M059J (cell line): Measurements from ENCODE around the gene EPB41L1. TPM values are rescaled to one million over a fixed set of nuclear protein-coding genes. Genes with fewer than 3 reads are reported as not detected.

Experiments used
- DNase-seq: peaks from one replicate; pipeline ENCODE4 v3.0.0-alpha.2; 2012; ENCODE audit warnings: low read depth
- total RNA-seq: library from RNA; depleted of rRNA; stranded (reverse); fragments of >200 nt; shearing (Covaris generic); gene quantifications from 2 replicates; pipeline ENCODE4 v1.2.3, GENCODE V29; 2014; rRNA removed

The EPB41L1 gene
- total RNA-seq = 20.1 and 34.9 TPM in 2 replicates

DNA sequence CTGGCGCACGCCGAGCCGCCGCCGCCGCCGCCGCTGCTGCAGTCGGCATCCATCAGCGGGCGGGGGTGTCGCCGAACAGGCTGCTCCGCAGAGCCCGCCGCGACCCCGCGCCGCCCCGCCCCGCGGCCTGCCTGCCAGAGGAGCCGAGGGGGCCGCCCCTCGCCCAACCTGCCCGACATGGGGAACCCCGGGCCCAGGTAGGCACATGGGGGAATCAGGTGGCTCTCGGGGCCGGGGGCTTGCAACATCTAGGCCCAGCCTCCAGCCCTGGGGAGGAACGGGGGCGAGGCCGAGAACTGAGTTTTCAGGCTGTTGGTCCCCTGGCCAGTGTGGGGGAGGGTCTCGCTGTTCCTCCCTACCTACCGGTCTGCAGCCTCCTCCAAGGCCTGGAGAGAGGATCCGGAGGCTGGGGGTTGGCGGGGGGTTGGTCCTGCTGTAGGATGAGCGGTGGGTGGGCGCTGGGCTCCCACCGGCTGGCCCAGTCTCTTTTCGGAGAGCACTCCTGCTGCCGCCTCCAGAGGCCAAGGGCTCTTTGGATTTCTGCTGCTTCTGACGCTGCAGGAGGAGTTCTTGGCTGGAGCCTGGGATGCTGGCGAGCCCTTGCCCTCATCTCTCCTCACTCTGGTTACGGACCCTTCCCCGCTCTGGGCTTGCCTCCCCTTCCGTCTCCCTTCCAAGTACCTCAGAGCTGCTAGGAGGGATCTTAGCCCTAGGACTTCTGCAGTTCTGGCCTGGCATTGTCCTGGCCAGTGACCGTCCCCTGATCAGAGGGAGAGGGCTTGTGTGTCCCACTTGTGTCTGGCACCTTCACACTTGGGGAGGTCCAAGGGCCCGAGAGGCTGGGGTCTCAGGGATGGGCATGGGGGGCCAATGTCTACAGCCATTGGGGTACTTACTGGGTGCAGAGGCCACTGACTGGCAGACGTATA lies at the start of gene EPB41L1:
Gene EPB41L1 (plus strand): TSS at position 41 of the 929 bp plus-strand sequence. CDS start 19,038 bp downstream, outside the sequence.
- DNase-seq = no peak

DNA sequence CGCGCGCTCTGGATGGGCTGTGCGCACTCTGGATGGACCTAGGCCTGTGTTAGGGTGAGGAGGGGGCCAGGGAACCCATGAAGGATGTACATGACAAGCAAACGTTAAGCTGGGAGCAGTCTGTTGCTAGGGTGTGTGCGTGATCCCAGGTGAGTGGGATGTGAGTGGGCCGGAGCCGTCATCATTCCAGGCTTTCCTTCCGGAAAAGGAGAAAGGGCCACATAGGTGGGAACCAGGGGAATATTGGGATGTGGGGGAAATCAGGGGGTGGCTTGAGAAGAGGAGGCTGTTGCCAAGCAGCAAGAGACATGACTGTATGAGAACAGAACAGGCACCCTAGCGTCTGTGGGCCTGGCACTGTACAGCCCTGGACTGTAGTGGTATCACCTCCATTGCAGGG lies 49.7 kb upstream of the EPB41L1 start:
- DNase-seq = no peak

DNA sequence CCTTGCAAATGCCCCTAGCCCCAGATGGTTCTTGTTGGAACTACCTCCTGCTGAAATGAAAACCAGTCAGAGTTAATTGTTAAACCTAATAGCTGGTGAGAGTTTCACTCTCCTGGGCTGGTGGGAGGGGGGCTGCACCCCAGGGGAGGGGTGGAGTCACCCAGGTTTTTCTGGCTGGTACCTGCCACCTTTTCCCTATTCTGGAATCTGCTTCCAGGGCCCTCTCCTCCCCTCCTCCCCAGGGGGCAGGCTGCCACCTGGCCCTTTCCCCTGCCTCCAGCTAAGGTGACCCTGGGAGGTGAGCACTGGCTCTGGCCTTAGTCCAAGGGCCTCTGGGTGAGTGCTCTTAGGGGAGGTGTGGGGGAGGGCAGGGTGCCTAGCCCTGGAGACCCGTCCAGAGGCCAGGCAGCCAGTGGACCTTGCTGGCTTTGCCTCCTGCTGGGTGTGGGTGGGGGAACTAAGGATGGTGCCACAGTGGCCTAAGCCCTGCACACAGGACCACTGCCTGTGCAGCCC lies 48.8 kb upstream of the EPB41L1 start:
- no peak for DNase-seq

DNA sequence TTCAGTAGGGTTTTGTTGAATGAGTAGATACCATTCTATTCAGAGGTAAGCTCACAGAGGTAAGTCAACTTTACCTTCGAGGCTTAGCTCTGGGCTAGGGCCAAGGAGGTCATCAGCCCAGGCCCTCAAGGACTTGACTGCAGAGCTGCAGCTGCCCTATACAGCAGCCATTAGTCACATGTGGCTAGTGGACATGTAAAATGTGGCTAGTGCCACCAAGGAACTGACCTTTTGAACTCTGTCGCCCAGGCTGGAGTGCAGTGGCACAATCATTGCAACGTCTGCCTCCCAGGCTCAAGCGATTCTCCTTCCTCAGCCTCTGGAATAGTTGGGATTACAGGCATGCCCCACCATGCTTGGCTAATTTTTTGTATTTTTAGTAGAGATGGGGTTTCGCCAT lies 47.9 kb upstream of the EPB41L1 start:
- no peak for DNase-seq

DNA sequence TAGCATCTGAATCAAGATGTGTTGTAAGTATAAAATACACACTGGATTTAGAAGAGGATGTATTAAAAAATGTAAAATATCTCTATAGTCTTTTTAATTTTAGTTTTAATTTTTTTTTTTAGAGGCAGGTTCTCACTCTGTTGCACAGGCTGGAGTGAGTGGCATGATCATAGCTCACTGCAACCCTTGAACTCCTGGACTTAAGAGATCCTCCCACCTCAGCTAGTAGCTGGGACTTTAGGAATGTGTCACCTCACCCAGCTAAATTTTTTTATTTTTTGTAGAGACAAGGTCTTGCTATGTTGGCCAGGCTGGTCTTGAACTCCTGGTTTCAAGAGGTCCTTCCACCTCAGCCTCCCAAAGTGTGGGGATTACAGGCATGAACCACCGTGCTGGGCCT lies 46.7 kb upstream of the EPB41L1 start:
- no peak for DNase-seq

DNA sequence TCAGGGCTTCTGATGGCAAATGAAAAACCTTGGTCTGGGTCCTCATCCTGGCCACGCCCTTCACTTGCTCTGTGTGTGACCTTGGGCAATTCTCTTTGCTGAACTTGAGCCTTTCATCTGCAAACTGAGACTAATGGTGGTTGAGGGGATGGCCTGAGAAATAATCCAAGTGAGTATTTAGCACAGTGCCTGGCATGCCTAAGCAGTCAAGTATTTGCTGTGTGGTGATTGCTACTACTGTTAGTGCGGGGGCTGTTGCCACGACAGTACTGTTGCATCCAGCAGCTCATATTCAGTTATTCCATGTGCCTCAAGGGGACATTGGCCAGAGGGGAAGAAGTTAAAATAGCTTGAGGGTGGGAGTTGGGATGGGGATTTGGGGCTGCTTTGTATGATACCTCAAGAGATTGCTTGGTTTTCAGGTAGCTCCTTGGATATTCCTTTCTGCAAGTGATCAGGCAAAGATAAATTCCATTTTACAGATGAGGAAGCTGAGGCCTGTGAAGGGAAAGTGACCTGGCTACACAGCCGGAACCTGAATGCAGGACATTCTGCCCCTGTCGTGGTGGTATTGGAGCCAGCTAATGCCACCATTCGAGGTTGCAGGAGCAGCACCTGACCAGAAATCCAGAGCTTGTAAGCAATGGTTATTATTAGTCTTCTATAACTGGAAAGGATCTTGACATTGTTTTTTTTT lies 45.1 kb upstream of the EPB41L1 start:
- DNase-seq = no peak

DNA sequence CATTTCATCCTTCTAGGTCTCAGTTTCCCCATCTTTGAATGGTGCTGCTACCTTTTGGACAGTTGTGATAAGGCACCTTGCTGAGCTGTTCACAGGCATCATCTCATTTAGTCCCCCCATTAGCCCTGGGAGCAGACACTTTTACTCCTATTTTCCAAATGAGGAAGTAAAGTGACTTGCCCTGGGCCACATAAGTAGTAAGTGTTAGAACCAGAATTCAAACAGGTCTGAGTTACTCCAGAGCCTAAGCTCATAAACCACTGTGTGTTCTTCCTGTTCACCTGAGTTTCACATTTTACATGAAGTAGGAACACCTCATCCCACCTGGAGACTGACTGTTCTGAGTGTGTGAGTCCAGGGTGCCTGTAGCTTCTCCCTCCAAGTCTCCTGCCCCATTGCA lies 43.5 kb upstream of the EPB41L1 start:
- DNase-seq = no peak

DNA sequence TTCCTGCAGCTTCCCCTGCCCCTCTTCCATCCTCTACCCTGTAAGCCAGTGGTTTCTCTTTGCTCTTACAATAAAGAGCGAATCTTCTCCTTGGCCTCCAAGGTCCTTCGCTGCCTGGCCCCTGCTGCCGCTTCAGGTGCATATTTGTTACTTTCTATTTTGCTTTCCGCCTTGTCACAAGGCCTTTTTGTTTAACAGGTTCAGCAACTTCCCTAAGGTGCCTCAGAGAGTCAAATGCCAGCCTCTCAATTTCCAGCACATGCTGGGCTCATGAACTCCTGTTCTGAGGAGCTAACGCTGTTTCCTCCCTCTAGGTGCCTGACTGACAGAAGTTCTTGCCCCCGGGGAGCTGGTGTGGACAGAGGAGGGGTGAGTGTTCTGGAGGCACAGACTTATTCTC lies 42.4 kb upstream of the EPB41L1 start:
- no peak for DNase-seq

DNA sequence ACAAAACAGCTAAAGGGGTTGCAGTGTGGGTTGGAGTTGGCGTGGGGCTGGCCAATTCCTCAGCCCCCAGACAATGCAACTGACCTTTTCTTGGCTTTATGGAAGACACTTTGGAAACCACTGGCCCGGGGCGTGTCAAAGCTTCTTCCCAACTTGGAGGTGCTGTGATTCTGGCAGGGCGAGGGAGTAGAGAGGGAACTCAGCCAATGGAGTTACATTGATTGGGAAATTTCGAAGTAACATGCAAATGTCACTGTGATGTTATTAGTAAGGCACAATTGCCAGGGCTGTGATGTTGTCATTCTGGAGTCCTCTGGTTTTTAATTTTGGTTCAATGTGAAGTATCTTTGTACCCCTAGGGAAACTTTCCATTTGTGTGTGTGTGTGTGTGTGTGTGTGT lies 41.5 kb upstream of the EPB41L1 start:
- DNase-seq = no peak

DNA sequence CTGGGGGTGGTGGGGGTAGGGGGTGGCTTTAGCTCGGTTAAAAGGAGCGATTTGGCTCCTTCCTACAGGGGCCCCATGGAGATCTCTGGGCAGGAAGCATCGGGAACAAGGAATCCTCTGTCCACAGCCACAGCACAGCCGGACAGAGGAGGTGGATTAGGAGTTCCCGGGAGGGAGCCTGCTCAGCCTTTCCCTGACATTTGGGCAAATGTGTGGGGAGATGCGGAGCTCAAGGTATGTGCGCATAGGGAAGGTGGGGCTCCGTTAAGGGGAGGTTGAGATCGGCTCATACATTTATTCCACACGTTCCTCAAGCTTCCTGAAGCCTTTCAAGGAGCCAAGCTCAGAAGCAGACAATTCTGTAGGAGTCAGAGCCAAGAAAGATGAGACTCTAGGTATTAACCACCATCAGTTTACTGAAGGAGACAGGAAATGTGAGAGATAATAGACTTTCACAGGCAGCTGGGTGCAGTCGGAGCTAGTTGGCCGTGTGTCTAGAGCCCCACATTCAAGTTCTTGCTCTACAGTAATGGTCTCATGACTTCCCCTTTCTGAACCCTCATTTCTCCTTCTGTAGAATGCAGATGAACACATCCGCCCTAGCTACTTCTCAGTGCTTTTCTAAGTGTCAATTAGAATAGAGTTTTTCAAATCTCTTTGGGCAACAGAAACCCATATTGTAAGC lies 40.8 kb upstream of the EPB41L1 start:
- no peak for DNase-seq

DNA sequence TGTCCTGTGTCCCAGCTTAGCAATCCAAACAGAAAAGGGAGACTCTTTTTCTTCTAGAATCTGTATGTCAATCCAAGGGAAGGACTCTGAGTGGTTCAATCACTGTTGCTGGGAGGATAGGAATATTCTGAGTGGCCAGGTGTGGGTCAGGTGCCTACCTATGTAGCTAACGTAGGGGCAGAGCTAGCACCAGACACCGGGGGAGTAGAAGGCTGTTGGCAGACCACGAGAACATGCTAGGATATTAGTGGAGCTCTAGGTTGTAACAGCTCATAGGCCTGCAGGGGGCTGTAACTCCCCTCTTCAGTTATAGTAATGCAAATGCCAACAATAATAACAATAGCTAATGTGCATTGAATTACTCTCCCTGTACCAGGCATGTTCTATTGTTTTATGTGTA lies 39.8 kb upstream of the EPB41L1 start:
- DNase-seq = no peak

DNA sequence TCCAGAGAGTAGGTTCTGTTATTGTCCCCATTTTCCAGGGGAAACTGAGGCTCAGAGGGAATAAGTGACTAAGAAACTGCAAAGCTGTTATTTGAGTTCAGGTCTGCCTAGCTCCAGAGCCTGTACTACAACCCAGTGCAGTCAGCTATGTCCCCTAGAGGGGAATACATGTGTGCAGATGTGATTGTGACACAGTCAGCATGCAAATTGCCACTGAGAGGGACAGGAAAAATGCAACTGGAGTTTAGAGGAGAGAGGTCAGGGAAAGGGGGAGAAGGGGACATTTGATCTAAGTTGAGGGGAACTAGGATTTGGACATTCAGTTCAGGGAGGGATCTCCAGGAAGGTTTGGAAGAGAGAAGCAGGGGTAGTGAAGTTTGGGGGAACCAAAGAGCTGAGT lies 38.6 kb upstream of the EPB41L1 start:
- no peak for DNase-seq

DNA sequence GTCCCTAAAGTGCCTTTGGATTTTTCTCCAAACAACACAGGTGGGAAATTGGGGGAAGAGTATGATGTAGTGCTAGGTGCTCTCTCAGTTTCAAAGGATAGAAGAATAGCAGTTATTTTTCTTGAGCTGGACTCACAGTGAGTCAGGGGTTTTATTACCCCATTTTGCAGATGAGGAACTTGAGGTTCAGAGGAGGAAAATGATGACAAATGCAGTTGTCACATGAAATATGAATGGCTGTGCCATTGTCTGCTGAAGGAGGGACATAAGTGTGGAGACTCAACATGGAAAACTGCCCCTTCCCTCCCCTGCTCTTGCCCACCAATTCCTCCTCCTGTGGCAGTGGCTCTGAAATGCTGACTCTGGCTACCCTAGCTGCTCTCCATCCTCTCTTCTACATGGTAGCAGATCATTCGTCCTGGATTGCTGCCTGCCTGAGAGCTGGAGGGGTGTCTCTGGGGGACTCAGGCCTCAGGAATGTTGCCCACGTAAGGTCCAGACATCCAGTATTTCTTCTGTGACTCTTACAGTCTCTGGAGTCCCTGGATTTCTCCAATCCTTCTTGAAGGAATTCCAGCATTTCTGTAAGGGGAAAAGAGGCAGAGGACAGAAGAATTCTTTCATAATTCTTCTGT lies 37.6 kb upstream of the EPB41L1 start:
- DNase-seq = peak; percentile 76

DNA sequence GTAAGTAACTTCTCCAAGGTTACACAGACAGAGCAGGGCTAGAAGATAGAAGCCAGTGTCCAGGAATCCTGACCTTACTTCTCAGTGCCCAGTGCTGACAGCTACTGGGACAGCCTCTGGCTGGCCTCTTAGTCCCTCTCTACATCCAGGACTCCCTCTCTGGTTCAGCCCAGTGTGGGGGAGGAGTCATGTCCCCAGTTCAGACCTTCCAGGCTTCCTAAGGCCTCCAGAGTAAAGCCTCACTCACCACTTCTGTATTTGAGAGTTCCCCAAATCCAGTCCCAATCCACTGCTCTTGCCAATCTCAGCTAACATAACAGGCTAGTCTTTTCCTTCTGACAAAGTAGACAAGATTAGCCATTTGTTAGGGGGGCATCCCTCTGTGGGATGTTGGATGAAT lies 36.9 kb upstream of the EPB41L1 start:
- no peak for DNase-seq

DNA sequence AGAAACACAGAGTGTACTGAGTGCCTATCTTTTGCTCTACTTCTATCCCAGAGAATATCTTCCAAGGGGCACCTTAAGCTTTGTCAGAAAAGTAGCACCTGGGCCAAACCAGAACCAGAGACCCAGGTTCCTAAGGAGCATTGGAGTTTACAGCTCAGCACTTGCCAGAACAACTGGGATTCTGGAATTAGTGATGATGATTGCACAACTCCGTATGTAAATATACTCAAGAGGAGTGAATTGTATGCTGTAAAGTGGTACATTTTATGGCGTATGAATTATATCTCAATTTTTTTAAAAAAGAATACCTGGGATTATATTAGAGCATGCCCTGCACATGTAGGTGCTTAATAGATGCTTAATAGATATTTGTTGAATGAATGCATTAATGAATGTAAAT lies 36.2 kb upstream of the EPB41L1 start:
- DNase-seq = no peak

DNA sequence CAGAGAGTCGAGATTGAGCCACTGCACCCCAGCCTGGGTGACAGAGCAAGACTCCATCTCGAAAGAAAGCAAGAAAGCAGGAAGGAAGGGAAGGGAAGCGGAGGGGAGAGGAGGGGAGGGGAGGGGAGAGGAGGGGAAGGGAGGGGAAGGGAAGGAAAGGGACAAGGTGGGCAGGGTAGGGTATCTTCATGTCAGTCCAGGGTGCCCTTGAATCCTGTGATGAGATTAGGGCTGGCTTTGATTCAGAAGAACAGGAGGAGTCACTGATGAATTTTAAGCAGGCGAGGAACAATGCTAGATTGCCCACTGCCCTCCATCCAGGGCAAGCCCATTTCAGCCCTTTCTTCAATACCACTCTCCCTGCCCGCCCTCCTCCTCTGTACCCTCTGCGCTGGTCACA lies 35.0 kb upstream of the EPB41L1 start:
- no peak for DNase-seq

DNA sequence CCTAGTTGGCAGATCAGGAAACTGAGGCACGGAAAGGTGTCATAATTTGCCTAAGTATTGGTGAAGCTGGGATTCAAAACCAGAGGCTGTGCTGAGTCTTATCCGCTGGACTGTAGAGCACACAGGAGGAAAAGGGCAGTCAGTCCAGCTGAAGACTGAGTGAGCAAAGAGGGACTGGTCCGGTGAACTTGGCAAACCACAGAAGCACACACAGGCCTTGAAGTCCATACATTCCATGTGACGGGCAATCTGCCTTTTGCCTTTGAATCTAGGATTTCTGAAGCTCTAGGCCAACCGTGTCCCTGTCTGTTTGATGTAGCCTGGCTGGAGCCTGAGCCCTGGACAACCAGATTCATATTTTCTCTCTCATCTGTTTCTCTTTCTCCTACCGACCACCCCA lies 34.3 kb upstream of the EPB41L1 start:
- no peak for DNase-seq

DNA sequence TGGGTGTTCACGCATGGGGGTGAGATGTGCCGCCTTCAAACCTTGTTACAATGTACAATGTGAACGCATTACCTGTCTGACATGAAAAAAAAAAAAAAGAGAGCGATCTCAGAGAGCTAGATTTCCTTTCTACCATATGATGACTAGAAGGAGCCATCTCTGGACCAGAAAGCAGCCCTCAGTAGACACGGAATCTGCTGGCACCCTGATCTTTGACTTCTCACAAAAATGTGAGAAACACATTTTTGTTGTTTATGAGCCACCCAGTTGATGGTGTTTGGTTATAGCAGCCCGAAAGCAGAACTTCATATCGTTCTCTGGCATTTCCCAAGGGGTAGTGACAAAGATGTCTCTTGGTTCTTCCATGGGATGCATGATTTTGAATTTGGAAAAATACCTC lies 33.5 kb upstream of the EPB41L1 start:
- DNase-seq = no peak

DNA sequence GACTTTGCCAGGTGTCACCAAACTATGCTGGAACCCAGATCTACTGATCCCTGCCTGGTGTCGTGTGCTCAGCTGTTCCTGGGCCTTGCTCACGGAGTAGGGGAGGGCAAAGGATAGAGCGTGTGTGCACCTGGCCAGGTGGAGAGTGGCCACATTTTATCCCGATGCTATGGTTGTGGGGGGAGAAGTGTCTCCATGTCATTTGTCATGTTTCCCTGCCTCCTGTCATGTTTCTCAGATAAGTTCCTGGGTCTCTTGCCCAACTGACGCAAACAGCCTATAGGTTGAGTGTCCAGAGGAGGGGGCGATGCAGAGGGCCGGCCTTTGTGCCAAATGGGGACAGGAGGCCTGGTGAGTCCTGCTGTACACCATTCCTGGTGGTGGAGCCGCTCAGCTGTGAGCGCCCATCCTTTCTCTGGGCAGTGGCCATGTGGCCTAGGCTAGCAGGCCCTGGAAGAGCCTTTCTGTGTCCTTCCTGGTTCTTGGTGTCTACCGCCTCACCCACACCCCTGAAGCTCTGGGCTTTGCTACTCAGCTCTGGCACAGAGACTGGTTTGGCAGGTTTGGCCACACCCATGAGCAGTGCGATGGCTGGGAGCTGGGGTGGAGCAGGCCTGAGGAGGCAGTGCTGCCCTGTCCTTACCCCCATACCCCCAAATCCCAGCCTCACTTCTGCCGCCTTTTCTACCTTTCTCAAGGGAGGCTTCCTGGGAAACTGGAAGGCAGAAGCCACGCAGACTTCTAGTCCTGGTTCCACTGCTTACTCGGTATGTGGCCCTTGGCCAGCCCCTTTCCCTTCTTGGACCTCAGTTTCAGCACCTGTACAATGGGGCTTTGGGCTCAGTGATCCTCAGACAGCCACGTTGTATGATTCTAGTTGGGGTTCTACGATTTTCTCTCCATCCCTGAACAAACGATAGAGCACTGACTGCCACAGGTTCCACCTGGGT lies 32.3 kb upstream of the EPB41L1 start:
- DNase-seq = no peak

DNA sequence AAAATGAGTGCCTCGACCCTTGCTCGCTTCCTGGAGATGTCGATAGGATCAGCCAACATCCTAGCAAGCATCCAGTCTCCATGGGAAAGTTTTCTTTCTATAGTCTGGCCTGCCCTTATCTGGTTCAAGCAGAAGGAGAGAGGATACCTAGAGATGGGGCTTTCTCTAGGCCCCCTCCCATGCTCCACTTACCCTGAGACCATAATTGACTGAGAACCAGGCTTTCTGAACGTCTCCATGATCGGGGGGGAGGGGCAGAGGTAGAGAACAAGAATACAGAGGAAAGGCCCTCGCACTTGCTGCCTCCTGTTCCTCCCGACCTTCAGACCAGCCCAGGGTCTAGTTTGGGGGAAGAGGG lies 31.6 kb upstream of the EPB41L1 start:
- DNase-seq = no peak

DNA sequence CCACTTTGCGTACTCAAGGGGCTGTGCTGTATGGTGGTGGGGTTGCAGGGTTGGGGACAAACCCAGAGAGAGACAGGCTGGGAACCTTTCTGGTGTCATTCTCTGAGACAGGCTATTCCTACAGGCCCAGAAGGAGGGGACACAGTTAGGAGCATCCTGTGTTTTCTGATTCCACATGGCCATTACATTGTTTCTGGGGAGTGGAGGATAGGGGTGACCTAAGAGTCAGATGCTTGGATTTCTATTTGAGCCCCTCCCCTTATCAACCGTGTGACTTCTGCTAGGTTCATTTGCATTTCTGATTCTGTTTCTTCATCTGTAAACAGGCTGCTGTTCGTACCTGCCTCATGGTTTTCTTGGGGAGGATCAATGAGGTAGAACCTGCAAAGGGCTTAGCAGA lies 29.4 kb upstream of the EPB41L1 start:
- DNase-seq = no peak
